GM12875 (cell line): ENCODE data around the gene PLA2G2E.

ENCODE experiments used
- H3K4me3 ChIP-seq: one replicate; pipeline ENCODE4 v1.5.1; 2011; ENCODE audit warnings: low read depth, low read length, control low read depth
- CTCF ChIP-seq: IDR thresholded peaks from 2 replicates; pipeline ENCODE4 v1.5.1; 2011; ENCODE audit warnings: low read depth, mild to moderate bottlenecking, control low read depth, inconsistent platforms, low read length, moderate library complexity, borderline replicate concordance; ENCODE audit not compliant: insufficient read depth

The PLA2G2E gene

GRCh38 chr1:19923137-19923952, at the start of gene PLA2G2E:
Gene PLA2G2E, minus strand, starts transcription at chr1:19923617. Its CDS starts 58 bp downstream, at chr1:19923559.
- TF ChIP-seq CTCF, result no peak
- H3K4me3 ChIP-seq, result no peak within 1 kb of the TSS

GRCh38 chr1:19971664-19972063, 48.2 kb upstream of the PLA2G2E start:
- TF ChIP-seq CTCF, result no peak
- no peak overlapping the region for H3K4me3 ChIP-seq

DNA sequence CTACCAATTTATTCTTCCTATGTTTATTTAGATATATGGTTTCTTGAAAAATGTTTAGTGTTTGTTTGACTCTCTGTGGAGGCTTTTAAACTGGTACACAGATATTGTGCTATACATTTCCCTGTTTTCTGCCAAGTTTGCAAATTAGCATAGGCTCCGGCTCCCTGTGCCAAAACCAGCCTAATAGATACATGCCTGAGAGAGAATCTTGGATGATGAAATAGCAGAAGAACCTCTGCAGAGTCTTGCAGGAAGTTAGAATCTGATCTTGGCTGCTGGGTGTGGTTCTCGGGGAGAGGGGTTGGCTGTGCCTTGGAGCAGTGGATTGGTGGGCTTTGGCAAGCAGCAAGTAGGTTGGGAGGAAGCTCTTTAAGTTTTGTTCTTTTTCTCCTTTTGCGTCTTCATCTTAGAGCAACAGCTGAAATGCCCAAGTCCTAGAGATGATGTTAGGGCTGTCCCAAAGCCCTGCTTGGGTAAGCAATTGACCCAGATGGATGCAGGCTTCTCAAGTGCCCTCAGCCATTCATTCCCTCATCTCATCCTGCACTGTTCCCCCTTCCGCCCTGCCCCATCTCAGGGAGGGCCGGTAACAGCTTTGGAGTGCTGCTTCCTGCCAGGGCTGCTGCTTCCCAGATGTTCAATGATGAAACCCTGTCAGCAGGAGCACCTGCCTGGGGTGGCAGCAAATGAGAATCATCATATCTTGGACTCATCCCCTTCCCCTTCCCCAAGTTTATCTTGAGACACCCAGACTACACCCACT, 46.7 kb upstream of the PLA2G2E start:
- TF ChIP-seq CTCF, result no peak
- no peak overlapping the region for H3K4me3 ChIP-seq

- no peak overlapping the region for H3K4me3 ChIP-seq
- TF ChIP-seq CTCF, result no peak
Observed at GRCh38 chr1:19967808-19968207, 44.4 kb upstream of the PLA2G2E start.

- TF ChIP-seq CTCF, result no peak
- H3K4me3 ChIP-seq, result no peak overlapping the region
Observed at GRCh38 chr1:19964542-19964941, 41.1 kb upstream of the PLA2G2E start.

DNA sequence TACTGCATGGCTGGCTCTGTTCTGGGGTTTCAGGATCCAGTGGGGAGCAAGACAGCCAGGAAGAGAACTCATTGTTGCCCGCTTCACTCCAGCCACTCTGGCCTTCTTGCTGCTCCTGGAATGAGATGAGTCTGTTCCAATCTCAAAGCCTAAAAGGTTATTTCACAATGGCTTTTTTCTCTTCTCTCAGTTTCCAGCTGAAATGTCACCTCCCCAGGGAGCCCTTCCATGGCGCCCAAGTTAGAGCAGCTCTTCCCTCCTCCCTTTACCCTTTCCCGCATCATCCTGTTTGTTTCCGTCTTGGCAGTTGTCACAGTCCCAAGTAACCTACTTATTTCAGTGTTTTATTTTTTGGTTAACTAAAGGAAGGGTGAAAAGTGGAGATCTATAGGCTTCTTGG, 40.2 kb upstream of the PLA2G2E start:
- no peak overlapping the region for H3K4me3 ChIP-seq
- no peak for TF ChIP-seq CTCF

DNA sequence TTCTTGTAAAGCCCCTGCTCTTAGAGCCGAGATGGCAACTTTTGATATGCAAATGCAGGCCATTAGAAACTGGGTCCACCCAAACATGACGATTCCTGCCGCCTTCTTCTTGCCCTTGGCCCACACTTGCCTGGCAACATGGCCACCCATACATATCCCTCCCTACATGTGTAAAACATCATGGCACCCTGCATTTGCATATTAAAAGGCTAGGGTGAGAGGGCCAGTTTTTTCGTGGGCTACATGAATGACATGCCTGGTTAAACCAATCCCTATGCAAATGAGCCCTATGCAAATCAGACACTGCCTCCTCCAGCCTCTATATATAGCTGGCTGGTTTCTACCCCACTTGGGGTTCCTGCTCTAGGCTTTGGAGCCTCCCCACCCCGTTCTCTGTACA, 37.2 kb upstream of the PLA2G2E start:
- no peak overlapping the region for H3K4me3 ChIP-seq
- TF ChIP-seq CTCF, result no peak
